ENCODE measurements around the gene SIK3. TPM values are rescaled to one million over a fixed set of nuclear protein-coding genes. Genes with fewer than 3 reads are reported as not detected.
A peak's percentile ranks its signal among the peaks of the same experiment; 100 is the strongest.

SIK3 gene
- total RNA-seq, 1 experiment from 2014 or later, result 10.0 TPM

- no peak for DNase-seq (ENCODE audit: low spot score)
Observed at GRCh38 chr11:116796548-116796947, 301.7 kb downstream of the SIK3 start.

DNA sequence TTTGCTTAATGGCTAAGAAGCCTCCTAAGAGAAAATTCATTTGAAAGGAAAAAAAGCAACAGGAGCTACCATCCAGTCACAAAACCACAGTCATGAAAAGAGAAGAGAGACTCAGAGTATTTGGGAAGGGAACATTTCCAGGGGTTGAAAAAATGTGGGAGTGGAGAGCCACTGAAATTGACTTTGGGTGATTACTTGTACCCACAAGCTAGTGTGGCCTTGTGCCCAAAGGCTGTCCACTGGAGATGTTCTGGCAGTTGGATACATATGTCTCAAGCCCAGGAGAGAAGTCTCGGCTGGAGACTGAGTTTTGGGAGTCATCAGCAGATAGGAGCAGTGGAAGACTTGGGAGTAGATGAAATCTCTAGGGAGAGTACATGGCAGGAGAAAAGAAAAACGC lies 303.4 kb downstream of the SIK3 start:
- DNase-seq (ENCODE audit: low spot score), result no peak

GRCh38 chr11:116793772-116794097 lies 304.5 kb downstream of the SIK3 start:
- peak; percentile 50 for DNase-seq (ENCODE audit: low spot score)

Small RNAs within 50 kb of the gene (small RNA-seq; reads per million reads assigned to genes)
- gene AP000936.3, result not detected
- gene RNY4P6, result 0.36 reads per million

Other genes with a start within 250 kb of the SIK3 start
- gene PAFAH1B2, start 45.9 kb upstream of the SIK3 start, total RNA-seq (2014; rRNA removed; shearing (Covaris generic)), result 82.6 and 88.4 TPM in 2 replicates
- gene SIDT2, start 80.3 kb upstream of the SIK3 start, total RNA-seq (2014; rRNA removed; shearing (Covaris generic)), result 29.5 and 44.1 TPM in 2 replicates
- gene TAGLN, start 100.9 kb upstream of the SIK3 start, total RNA-seq (2014; rRNA removed; shearing (Covaris generic)), result 11.3 and 14.7 TPM in 2 replicates
- gene PCSK7, start 133.6 kb upstream of the SIK3 start, total RNA-seq (2014; rRNA removed; shearing (Covaris generic)), result 81.7 and 85.4 TPM in 2 replicates
- 10.8 and 11.5 TPM in 2 replicates for gene RNF214, start 134.2 kb upstream of the SIK3 start, total RNA-seq (2014; rRNA removed; shearing (Covaris generic))
- gene BACE1-AS, start 192.9 kb upstream of the SIK3 start, total RNA-seq (2014; rRNA removed; shearing (Covaris generic)), result 2.8 and 5.1 TPM in 2 replicates
- 6.6 and 10.5 TPM in 2 replicates for gene BACE1, start 217.8 kb upstream of the SIK3 start, total RNA-seq (2014; rRNA removed; shearing (Covaris generic))
- 21.4 and 28.4 TPM in 2 replicates for gene CEP164, start 229.4 kb upstream of the SIK3 start, total RNA-seq (2014; rRNA removed; shearing (Covaris generic))